Measurements from ENCODE around the gene SSBP3. TPM values are rescaled to one million over a fixed set of nuclear protein-coding genes. Genes with fewer than 3 reads are reported as not detected.

The SSBP3 gene
- total and polyA plus RNA-seq, 9 of the 15 experiments (the other 6 are each of a cell fraction or from before 2014, with no cell fraction given) = 8.7 to 108 (median 33.8) TPM

- no peak for FAIRE-seq
- Histone ChIP-seq H4K20me1 (replicated peaks; ENCODE audit: control insufficient read depth, insufficient read depth, low read length) (peaks cover 37% of the 10 kb centered on the region), H3K9me3 (replicated peaks; ENCODE audit: control insufficient read depth, insufficient read depth, low read depth, low read length) (no peaks in the 10 kb centered on the region), H3K4me2 (ENCODE audit: insufficient read depth, low read length) (no peak overlapping the region), H3K4me3 (no peak overlapping the region), H3K27me3 (ENCODE audit: control insufficient read depth in 2 of 2, insufficient read depth in 2 of 2, low read length in 2 of 2) (no peaks in the 10 kb centered on the region), H3K4me1 (replicated peaks in 1 of 2; ENCODE audit: control insufficient read depth in 2 of 2, insufficient read depth in 2 of 2, low read length in 2 of 2) (peaks cover 53 to 66% of the 10 kb centered on the region in 2 experiments), H3K27ac (ENCODE audit: extremely low read depth, low read depth, low read length) (no peak overlapping the region), H3K36me3 (ENCODE audit: control insufficient read depth, insufficient read depth, low read length) (peaks cover 51% of the 10 kb centered on the region), H2AFZ (ENCODE audit: low read depth, low read length) (no peak overlapping the region), H3K9ac (ENCODE audit: insufficient read depth in 1 of 2, low read depth in 2 of 2, low read length in 2 of 2) (peak overlapping the region in 1 of 2 experiments; percentile 69; a peak in 2 of 4 replicates), H3K9me1 (ENCODE audit: control insufficient read depth, insufficient read depth, low read length) (peaks cover 4% of the 10 kb centered on the region), H3K79me2 (ENCODE audit: control insufficient read depth, insufficient read depth, low read length) (peaks cover 96% of the 10 kb centered on the region)
- in situ Hi-C loops (cut with MboI) (no loop called here), intact Hi-C loops (cut with micrococcal nuclease) (no loop called here)
- ChIA-PET POLR2A (interaction anchor here (0.6 to 1.7 kb wide), 5 partner anchors 9 to 430 kb away, joined by 3 to 7 read pairs (median 4); no protein-coding TSS in a partner anchor), CTCF (ENCODE audit: low intra/inter-chr PET ratio) (no interaction called here)
- DNase-seq (ENCODE audit: extremely low read depth in 1 of 4, low spot score in 3 of 4) = no peak
- TF ChIP-seq SNAPC5 (CRISPR knock-in tag; IDR thresholded peaks at IDR 0.05) = no peak
- no peak for TF ChIP-seq MEF2A (IDR thresholded peaks at IDR 0.05; ENCODE audit: control insufficient read depth, low read depth, low read length)
- no peak for TF ChIP-seq BCLAF1 (IDR thresholded peaks at IDR 0.05; ENCODE audit: borderline replicate concordance in 1 of 2, control insufficient read depth in 1 of 2, low read depth in 2 of 2, low read length in 1 of 2)
- no peak for TF ChIP-seq RBM25 (IDR thresholded peaks at IDR 0.05; ENCODE audit: low read depth, low read length, severe bottlenecking)
- no peak for TF ChIP-seq ZBTB5 (IDR thresholded peaks at IDR 0.05)
- no peak for TF ChIP-seq ZNF184 (CRISPR knock-in tag; IDR thresholded peaks at IDR 0.05)
- TF ChIP-seq ZBTB11 (CRISPR knock-in tag; IDR thresholded peaks at IDR 0.05) = no peak
- TF ChIP-seq THRAP3 (IDR thresholded peaks at IDR 0.05; ENCODE audit: borderline replicate concordance) = no peak
- TF ChIP-seq ZNF699 (CRISPR knock-in tag; IDR thresholded peaks at IDR 0.05; ENCODE audit: insufficient replicate concordance) = no peak
- no peak for TF ChIP-seq MYBL2 (IDR thresholded peaks at IDR 0.05; ENCODE audit: low read depth)
- no peak for TF ChIP-seq MYBL2 (CRISPR knock-in tag; IDR thresholded peaks at IDR 0.05; ENCODE audit: borderline replicate concordance)
- no peak for ATAC-seq
- WGBS (ENCODE audit: insufficient coverage, low coverage, missing lambda C conversion rate) = 53% methylated on average over 8 of the region's 8 CpGs
- BruUV-seq (replicated peaks) = no TSS peak
These were observed 31.4 kb downstream of the SSBP3 start for GRCh38 chr1:54374766-54375165.
